ENCODE measurements around the gene KRT84.
"Not testable (repeated sequence)": the region's sequence is repeated elsewhere in the genome, so short reads cannot be mapped to it uniquely, and the experiment has no call there.

The KRT84 gene

DNA sequence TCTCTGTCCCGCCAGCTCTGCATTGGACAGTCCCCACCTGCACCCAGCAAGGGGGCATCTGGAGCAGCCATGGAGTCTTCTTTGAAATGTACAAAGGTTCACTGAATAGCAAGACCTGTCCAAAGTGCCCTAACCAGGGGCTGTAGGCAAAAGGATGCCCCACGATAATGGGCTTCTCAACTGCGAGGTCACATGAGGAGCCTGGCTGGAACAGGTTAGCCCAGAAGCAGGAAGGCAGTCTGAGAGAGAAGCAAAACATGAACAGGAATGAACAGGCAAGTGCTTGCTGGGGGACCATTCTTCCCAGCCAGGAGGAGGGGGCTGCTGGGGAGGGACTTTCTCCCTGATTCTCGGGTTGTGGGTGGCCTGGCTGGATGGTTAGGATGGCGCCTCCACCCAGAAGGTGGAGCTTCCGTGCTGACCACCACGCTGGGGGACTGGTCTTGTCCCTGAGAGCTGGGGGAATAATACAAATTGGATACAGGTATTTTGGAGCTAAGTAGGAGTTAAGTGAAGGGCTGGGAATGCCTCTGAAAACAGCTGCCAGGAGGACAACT lies 25.3 kb downstream of the KRT84 start:
- no peak for DNase-seq (ENCODE audit: low read depth in 2 of 2)

DNA sequence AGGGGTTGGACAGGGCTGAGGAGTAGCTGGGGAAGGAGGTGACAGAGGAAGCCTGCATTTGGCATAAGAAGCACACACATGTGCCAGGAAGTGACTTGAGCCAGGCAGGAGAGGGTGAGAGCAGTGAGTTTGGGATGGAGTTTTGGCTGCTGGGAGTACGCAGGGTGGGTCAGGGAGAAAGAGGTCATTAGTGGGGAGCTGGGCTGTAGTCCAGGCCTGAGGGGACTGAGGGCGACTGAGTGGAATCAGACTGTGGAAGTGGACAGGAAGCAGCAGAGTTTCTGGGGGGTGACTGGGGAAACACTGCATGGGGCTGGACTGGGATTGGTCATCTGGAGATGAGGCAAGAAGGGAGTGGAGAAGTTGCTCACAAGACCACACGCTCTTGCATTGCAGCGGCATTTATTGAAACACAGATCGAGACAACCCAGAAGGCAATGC lies 25.8 kb downstream of the KRT84 start:
- DNase-seq (ENCODE audit: low read depth in 2 of 2), result no peak

GRCh38 chr12:52358575-52359350 lies 26.7 kb downstream of the KRT84 start:
- DNase-seq (ENCODE audit: low read depth in 2 of 2), result no peak

GRCh38 chr12:52356762-52357580 lies 28.5 kb downstream of the KRT84 start:
- no peak for DNase-seq (ENCODE audit: low read depth in 2 of 2)

DNA sequence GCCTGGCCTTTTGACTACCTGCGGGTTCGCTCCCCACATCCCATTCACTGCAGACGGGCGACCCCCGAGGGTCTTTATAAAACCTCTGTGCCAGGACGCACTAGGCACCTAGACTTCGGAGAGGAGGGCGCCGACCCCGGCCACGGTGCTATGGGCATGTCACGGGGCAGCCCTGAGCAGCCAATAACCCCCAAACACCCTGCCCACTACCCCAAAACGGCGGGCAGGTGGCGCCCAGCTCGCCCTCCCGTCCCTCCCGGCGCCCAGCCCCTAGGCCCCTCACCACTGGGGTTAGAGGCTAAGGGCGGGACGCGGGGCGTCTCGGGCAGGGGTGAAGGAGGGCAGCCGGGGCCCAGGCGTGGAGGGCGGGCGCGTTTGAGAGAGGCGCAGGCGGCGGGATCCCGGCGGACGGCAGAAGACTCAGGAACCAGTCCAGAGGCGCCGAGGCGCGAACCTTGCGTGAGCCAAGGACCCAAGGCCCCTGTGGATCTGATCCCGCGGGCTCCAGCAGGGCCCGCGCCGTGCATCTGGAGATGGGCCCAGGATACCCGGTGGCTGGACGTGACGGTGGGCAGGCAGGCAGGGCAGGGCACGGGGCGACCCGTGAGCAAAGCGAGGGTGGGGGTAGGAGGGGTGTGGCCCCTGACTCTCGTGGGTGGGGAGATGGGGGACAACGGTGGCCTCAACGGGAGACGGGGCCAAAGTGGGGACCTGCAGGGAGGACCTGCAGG lies 29.3 kb downstream of the KRT84 start:
- DNase-seq (ENCODE audit: low read depth in 2 of 2), result no peak

- no peak for DNase-seq (ENCODE audit: low read depth in 2 of 2)
Observed at GRCh38 chr12:52355176-52355575, 30.3 kb downstream of the KRT84 start.

DNA sequence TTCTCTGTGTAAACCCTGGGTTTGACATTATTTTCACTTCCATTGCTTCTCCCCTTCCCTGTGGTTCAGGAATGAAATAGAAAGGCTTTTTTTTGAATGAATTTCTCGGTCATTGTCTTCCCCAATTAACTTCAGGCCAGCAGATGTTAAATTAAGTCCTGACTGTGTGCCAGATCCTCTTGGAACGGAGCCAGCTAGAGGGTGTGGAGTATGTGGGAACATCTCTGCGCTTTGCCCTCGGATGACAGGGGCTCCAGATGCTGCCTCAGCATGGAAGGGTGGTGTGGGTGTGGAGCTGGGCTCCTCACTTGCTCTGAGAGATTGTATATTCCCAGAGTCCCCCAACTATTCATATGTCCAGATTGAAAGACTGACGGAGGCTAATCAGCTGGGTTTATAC lies 31.3 kb downstream of the KRT84 start:
- no peak for DNase-seq (ENCODE audit: low read depth in 2 of 2)

DNA sequence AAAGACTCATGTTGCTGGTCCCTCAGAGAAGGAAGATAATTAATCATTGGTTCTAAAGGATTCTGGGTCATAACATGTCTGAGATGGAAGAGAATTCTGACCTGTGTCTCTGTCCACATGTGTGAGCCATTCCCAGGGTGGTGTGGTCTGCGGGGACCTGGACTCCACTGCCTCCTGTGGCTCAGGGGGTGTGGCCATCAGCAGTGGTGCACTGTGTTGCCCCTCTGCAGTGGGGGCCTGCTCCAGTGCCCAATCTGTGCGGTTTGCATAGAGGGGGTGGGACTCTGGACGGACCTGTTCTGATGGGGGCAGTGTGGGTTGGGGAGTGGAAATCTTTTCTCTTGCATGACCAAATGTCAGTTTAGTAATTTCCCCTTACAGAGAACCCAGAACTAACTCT lies 31.7 kb downstream of the KRT84 start:
- no peak for DNase-seq (ENCODE audit: low read depth in 2 of 2)

DNA sequence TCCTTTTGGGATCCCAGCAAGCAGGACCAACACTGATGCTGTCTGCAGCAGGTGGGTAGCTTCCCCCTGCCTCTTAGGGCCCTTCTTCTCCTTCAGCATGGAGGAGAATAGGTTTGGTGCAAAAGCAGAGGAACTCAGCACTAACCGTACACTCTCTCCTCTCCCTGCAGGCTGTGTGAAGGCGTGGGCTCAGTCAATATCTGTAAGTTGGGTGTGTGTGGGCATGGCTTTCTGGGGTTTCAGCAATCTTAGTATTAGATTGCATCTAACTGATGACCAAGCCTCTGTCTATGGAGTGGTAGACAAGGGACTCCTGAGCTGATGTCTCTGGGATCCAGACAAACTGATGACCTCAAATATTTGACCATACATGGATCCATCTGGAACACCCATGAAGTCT lies 32.5 kb downstream of the KRT84 start:
- no peak for DNase-seq (ENCODE audit: low read depth in 2 of 2)

DNA sequence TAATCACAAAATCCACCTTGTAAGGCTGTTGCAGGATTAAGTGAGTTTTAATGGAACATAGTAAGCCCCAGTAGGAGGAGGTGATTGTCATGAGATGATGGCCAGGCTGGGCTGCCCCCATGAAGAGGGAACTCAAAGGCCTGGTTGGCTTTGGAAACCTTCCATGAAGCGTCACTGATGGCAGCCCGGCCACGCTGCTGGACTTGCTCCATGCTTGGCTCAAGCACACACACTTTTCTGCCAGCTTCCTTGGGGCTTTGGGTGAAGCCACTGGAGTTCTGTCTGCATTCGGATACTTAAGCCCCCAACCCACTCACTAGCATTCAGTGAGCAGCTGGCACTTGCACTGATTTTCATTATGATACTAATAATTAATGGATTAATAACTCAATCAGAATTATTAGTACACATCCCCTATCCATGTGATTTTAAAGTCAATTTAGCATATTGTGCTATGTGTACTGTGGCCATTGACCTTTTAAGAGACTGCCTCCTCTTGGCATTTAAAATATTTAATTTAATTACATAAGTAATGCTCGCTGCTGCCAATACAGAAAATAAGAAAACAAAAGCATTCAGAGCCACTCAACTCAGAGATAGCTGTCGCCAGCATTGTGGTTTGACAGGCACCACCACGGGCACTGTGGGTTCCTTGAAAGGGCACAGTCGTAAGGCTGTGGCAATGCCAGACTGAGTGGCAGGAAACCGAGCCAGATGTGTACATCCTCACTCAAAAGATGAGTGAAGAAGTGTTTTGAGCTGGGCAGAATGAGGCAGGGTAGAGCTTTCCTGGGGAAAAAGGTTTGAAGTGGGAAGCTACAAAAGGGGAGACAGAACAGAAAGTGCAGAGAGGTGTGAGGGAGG lies 34.0 kb downstream of the KRT84 start:
- no peak for DNase-seq (ENCODE audit: low read depth in 2 of 2)

GRCh38 chr12:52350786-52351185 lies 34.7 kb downstream of the KRT84 start:
- no peak for DNase-seq (ENCODE audit: low read depth in 2 of 2)

DNA sequence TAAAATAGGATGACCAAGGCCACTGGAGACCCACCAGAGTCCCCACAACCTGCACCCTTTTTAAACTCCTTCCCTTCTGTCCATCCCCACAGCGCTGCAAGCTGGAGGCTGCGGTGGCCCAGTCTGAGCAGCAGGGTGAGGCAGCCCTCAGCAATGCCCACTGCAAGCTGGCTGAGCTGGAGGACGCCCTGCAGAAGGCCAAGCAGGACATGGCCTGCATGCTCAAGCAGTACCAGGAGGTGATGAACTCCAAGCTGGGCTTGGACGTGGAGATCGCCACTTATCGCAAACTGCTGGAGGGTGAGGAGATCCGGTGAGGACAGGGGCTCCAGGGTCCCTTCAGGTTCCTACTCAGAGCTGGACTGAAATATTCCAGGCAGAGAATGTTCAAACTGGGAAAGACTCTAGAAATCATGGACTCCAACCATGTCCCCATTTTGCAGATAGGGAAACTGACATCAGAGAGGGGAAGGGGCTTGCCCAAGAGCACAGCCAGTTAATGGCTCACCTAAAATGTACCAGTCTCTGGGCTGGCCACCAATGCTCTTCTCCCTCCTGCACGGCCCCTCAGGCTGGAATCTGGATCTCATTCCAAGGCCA lies 35.3 kb downstream of the KRT84 start:
- DNase-seq (ENCODE audit: low read depth in 2 of 2), result no peak

DNA sequence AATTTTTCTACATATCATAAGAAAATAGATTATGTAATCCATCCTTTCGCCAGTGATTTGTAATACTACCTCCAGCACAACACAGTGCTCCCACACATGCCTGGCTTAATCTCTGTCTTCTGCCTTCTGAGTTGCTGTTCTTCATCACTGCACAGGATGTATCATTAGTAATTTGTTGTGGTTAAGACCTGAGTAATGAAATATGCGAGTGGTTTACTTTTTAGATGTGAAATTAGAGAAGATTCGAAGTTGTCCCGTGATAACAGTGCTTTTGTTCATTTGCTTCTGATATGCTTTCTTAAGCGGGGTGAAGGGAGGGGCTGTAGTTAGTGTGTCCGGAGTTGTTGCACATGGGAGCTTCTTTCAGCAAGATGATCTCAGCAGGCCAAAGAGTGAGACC lies 36.3 kb downstream of the KRT84 start:
- DNase-seq (ENCODE audit: low read depth in 2 of 2), result no peak

GRCh38 chr12:52347551-52348510 lies 37.6 kb downstream of the KRT84 start:
- no peak for DNase-seq (ENCODE audit: low read depth in 2 of 2)

GRCh38 chr12:52347016-52347415 lies 38.4 kb downstream of the KRT84 start:
- DNase-seq (ENCODE audit: low read depth in 2 of 2), result no peak

DNA sequence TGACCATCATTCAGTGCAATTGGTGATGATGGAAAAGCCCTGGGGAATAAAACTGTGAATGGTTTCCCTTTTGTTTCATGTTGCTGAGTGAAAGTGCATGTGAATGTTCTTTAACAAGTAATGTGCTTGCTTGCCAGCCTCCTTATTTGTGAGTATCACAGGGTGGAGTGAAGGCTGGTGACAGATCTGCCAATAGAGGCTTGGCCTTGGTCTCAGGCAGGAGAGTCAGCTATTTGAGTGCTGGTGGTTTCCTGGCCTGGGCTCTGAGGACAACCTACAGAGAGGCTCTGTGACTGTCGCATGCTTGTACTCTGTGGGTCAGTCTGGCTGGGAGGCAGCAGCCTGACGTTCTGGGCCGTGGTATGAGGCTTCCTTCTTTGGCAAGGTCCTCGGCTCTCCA lies 38.9 kb downstream of the KRT84 start:
- no peak for DNase-seq (ENCODE audit: low read depth in 2 of 2)

DNA sequence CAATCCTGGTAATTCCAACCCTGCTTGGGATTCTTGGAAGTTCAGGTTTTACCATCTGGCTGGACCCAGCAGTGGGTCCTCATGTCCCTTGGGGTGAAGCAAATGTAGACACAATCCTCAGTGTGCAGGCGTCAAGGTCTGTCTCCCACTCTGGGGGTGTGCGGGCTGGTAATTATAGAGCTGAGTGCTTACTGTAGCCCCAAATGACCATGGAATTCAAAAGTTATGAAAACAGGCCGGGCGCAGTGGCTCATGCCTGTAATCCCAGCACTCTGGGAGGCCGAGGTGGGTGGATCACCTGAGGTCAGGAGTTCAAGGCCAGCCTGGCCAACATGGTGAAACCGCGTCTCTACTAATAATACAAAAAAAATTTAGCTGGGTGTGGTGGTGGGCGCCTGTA lies 40.4 kb downstream of the KRT84 start:
- DNase-seq (ENCODE audit: low read depth in 2 of 2), result not testable (repeated sequence)

GRCh38 chr12:52344111-52344510 lies 41.3 kb downstream of the KRT84 start:
- DNase-seq (ENCODE audit: low read depth in 2 of 2), result no peak

- no peak for DNase-seq (ENCODE audit: low read depth in 2 of 2)
Observed at GRCh38 chr12:52343550-52343949, 41.9 kb downstream of the KRT84 start.

Data from stimulated activated CD4-positive, alpha-beta T cell treated with anti-CD3 and anti-CD28 coated beads, Interleukin-12 subunit alpha, Interleukin-12 subunit beta, amount 100 ng/mL, for 24 hours (primary cell).